Cerebellar nuclear complex (tissue), 1 donor: ENCODE data around the gene CEP164.
"Not testable (repeated sequence)": the region's sequence is repeated elsewhere in the genome, so short reads cannot be mapped to it uniquely, and the experiment has no call there.

Experiments
- DNase-seq, 2 experiments: peaks; one replicate each; lab custom pipeline; 2025; lab: John Stamatoyannopoulos, UW

The CEP164 gene

GRCh38 chr11:117442049-117442868 is 114.6 kb downstream of the CEP164 start:
- no peak for DNase-seq

GRCh38 chr11:117442869-117443239 is 115.2 kb downstream of the CEP164 start:
- DNase-seq = no peak

GRCh38 chr11:117443266-117444186 is 115.9 kb downstream of the CEP164 start:
- no peak for DNase-seq

- no peak for DNase-seq
These were observed 116.6 kb downstream of the CEP164 start for GRCh38 chr11:117444256-117444655.

- no peak for DNase-seq
These were observed 117.3 kb downstream of the CEP164 start for GRCh38 chr11:117444711-117445658.

GRCh38 chr11:117449111-117449693 is 121.5 kb downstream of the CEP164 start:
- no peak for DNase-seq

- no peak for DNase-seq
These were observed 126.4 kb downstream of the CEP164 start for GRCh38 chr11:117453886-117454563.

- no peak for DNase-seq
These were observed 126.9 kb downstream of the CEP164 start for GRCh38 chr11:117454564-117454917.

- DNase-seq = no peak
These were observed 128.5 kb downstream of the CEP164 start for GRCh38 chr11:117456027-117456720.

- not testable (repeated sequence) for DNase-seq
These were observed 129.0 kb downstream of the CEP164 start for GRCh38 chr11:117456721-117457029.

GRCh38 chr11:117457031-117457785 is 129.6 kb downstream of the CEP164 start:
- DNase-seq = peak in 1 of 2 experiments; percentile 49

- DNase-seq = peak in 1 of 2 experiments; percentile 43
These were observed 130.2 kb downstream of the CEP164 start for GRCh38 chr11:117457835-117458234.

GRCh38 chr11:117458275-117459122 is 130.8 kb downstream of the CEP164 start:
- DNase-seq = no peak

GRCh38 chr11:117459123-117459978 is 131.7 kb downstream of the CEP164 start:
- no peak for DNase-seq

GRCh38 chr11:117459979-117460300 is 132.3 kb downstream of the CEP164 start:
- DNase-seq = no peak

- no peak for DNase-seq
These were observed 133.9 kb downstream of the CEP164 start for GRCh38 chr11:117461396-117462182.
